IMR-90 (cell line): Measurements from ENCODE around the gene OR4F6. TPM values are rescaled to one million over a fixed set of nuclear protein-coding genes. Genes with fewer than 3 reads are reported as not detected.
"Not testable (repeated sequence)": the region's sequence is repeated elsewhere in the genome, so short reads cannot be mapped to it uniquely, and the experiment has no call there.

Source experiments
- ATAC-seq: fragments of 200-7000 bp; cut with Tn5 transposase; 2 replicates; pipeline ENCODE4 v1.9.1; 2020; ENCODE audit warnings: low read depth, mild to moderate bottlenecking, moderate library complexity
- BruUV-seq: library from RNA; stranded (reverse); fragments of 400-500 nt; replicated peaks from 2 replicates; lab custom pipeline; 2021; lab: Mats Ljungman, UMichigan
- CTCF ChIA-PET: fragments of 300-600 bp; formaldehyde crosslinking; extraction: SDS; loops from one replicate; lab custom pipeline; 2021; ENCODE audit warnings: antibody characterized with exemption; lab: Yijun Ruan, JAX
- POLR2A ChIA-PET: fragments of 300-600 bp; sonication (Branson Sonifier 250); formaldehyde crosslinking; loops from one replicate; lab custom pipeline; 2022; ENCODE audit warnings: antibody characterized with exemption; ENCODE audit not compliant: unreplicated experiment; lab: Charles Lee
- DNase-seq: peaks from one replicate; pipeline ENCODE4 v3.0.0; 2013
- H2AFZ ChIP-seq: replicated peaks from 2 replicates; pipeline ENCODE3; 2013; ENCODE audit warnings: low read length, mild to moderate bottlenecking; ENCODE audit not compliant: poor library complexity
- H2AK5ac ChIP-seq: 2 replicates; pipeline ENCODE4 v1.6.1; 2013; ENCODE audit warnings: low read depth, low read length, inconsistent platforms
- H2AK9ac ChIP-seq: replicated peaks from 2 replicates; pipeline ENCODE3; 2013; ENCODE audit warnings: mild to moderate bottlenecking, low read depth, low read length, moderate library complexity; ENCODE audit not compliant: poor library complexity
- H2BK120ac ChIP-seq: 2 replicates; pipeline ENCODE4 v1.6.1; 2013; ENCODE audit warnings: low read depth, low read length, inconsistent platforms
- H2BK15ac ChIP-seq: 3 replicates; pipeline ENCODE4 v1.6.1; 2013; ENCODE audit warnings: low read depth, low read length, inconsistent platforms
- H2BK20ac ChIP-seq: 2 replicates; pipeline ENCODE4 v1.6.1; 2013; ENCODE audit warnings: low read depth, mild to moderate bottlenecking, inconsistent platforms, low read length, moderate library complexity
- H2BK5ac ChIP-seq: 2 replicates; pipeline ENCODE4 v1.6.1; 2013; ENCODE audit warnings: mild to moderate bottlenecking, low read depth, low read length, inconsistent platforms; ENCODE audit not compliant: poor library complexity, severe bottlenecking
- H3K14ac ChIP-seq: replicated peaks from 2 replicates; pipeline ENCODE4 v1.6.1; 2013; ENCODE audit warnings: low read depth, low read length, inconsistent platforms
- H3K18ac ChIP-seq: 2 replicates; pipeline ENCODE4 v1.6.1; 2013; ENCODE audit warnings: low read depth, low read length, control low read depth
- H3K23ac ChIP-seq: 2 replicates; pipeline ENCODE4 v1.6.1; 2013; ENCODE audit warnings: low read depth, low read length, inconsistent platforms
- H3K27ac ChIP-seq: 2 replicates; pipeline ENCODE4 v1.5.1; 2013; ENCODE audit warnings: mild to moderate bottlenecking, control low read depth, low read length; ENCODE audit not compliant: insufficient read depth
- H3K27me3 ChIP-seq: 2 replicates; pipeline ENCODE4 v1.6.1; 2013; ENCODE audit warnings: low read length; ENCODE audit not compliant: control insufficient read depth, insufficient read depth
- H3K36me3 ChIP-seq: 2 replicates; pipeline ENCODE4 v1.6.1; 2013; ENCODE audit warnings: low read length, mixed read lengths; ENCODE audit not compliant: control insufficient read depth, insufficient read depth
- H3K4ac ChIP-seq: 2 replicates; pipeline ENCODE4 v1.6.1; 2013; ENCODE audit warnings: low read depth, low read length, inconsistent platforms
- H3K4me1 ChIP-seq: 2 replicates; pipeline ENCODE4 v1.6.1; 2013; ENCODE audit warnings: low read length, mixed read lengths; ENCODE audit not compliant: control insufficient read depth, insufficient read depth
- H3K4me2 ChIP-seq: 2 replicates; pipeline ENCODE4 v1.6.1; 2013; ENCODE audit warnings: low read depth, mild to moderate bottlenecking, control low read depth, low read length, moderate library complexity
- H3K4me3 ChIP-seq: 2 replicates; pipeline ENCODE4 v1.5.1; 2013; ENCODE audit warnings: low read depth, mild to moderate bottlenecking, control low read depth, low read length, moderate library complexity; ENCODE audit not compliant: insufficient read depth
- H3K56ac ChIP-seq: 2 replicates; pipeline ENCODE4 v1.6.1; 2013; ENCODE audit warnings: low read length, inconsistent platforms; ENCODE audit not compliant: insufficient read depth; ENCODE audit errors: extremely low read depth
- H3K79me1 ChIP-seq, 2 experiments: 2 replicates each; pipeline ENCODE4 v1.6.1; 2013; ENCODE audit warnings: low read length in 2 of 2, inconsistent platforms in 1 of 2, low read depth in 1 of 2
- H3K9ac ChIP-seq: 2 replicates; pipeline ENCODE4 v1.6.1; 2013; ENCODE audit warnings: low read depth, low read length, control low read depth
- H3K9me1 ChIP-seq: 2 replicates; pipeline ENCODE4 v1.6.1; 2013; ENCODE audit warnings: low read length, inconsistent platforms; ENCODE audit not compliant: insufficient read depth
- H3K9me3 ChIP-seq: 2 replicates; pipeline ENCODE4 v1.6.1; 2013; ENCODE audit warnings: low read length; ENCODE audit not compliant: control insufficient read depth, insufficient read depth
- H4K20me1 ChIP-seq: 2 replicates; pipeline ENCODE4 v1.6.1; 2013; ENCODE audit warnings: low read length, inconsistent platforms; ENCODE audit not compliant: insufficient read depth
- H4K5ac ChIP-seq: 2 replicates; pipeline ENCODE4 v1.6.1; 2013; ENCODE audit warnings: mild to moderate bottlenecking, low read depth, low read length, control low read depth
- H4K8ac ChIP-seq, 2 experiments: 2 replicates each; pipeline ENCODE4 v1.6.1; 2013; ENCODE audit warnings: low read depth in 2 of 2, low read length in 2 of 2, control low read depth in 1 of 2, inconsistent platforms in 1 of 2
- H4K91ac ChIP-seq: 2 replicates; pipeline ENCODE4 v1.6.1; 2013; ENCODE audit warnings: low read depth, low read length, inconsistent platforms; ENCODE audit not compliant: insufficient read depth
- BHLHE40 ChIP-seq: fragments of 150-350 bp; IDR thresholded peaks from 2 replicates; pipeline ENCODE4 v1.6.1; 2016; ENCODE audit warnings: mild to moderate bottlenecking, low read depth, low read length
- CEBPB ChIP-seq: IDR thresholded peaks from 2 replicates; pipeline ENCODE4 v1.6.1; 2012; ENCODE audit warnings: low read depth, low read length, improper control_type of control experiment
- CHD1 ChIP-seq: IDR thresholded peaks from 2 replicates; pipeline ENCODE4 v1.6.1; 2012; ENCODE audit warnings: low read depth, low read length, improper control_type of control experiment
- FOS ChIP-seq: fragments of 150-350 bp; IDR thresholded peaks from 2 replicates; pipeline ENCODE4 v1.6.1; 2016; ENCODE audit warnings: low read depth, low read length
- MAFK ChIP-seq: IDR thresholded peaks from 2 replicates; pipeline ENCODE4 v1.6.1; 2012; ENCODE audit warnings: low read depth, low read length, improper control_type of control experiment
- MAZ ChIP-seq: IDR thresholded peaks from 2 replicates; pipeline ENCODE4 v1.6.1; 2012; ENCODE audit warnings: low read depth, mild to moderate bottlenecking, low read length, improper control_type of control experiment, moderate library complexity, borderline replicate concordance
- MXI1 ChIP-seq: IDR thresholded peaks from 2 replicates; pipeline ENCODE4 v1.6.1; 2012; ENCODE audit warnings: low read depth, mild to moderate bottlenecking, low read length, moderate library complexity, borderline replicate concordance
- NFE2L2 ChIP-seq: fragments of 150-350 bp; IDR thresholded peaks from 2 replicates; pipeline ENCODE4 v1.6.1; 2016; ENCODE audit warnings: low read depth, mild to moderate bottlenecking, low read length
- POLR2A ChIP-seq: IDR thresholded peaks from 2 replicates; pipeline ENCODE4 v1.6.1; 2012; ENCODE audit warnings: mild to moderate bottlenecking, low read depth, low read length
- RFX5 ChIP-seq: IDR thresholded peaks from 2 replicates; pipeline ENCODE4 v1.8.0; 2012; ENCODE audit warnings: low read depth, mild to moderate bottlenecking, low read length, moderate library complexity
- SMC3 ChIP-seq: fragments of 150-350 bp; IDR thresholded peaks from 2 replicates; pipeline ENCODE4 v1.6.1; 2016; ENCODE audit warnings: low read depth, mild to moderate bottlenecking, antibody characterized with exemption, low read length, moderate library complexity
- WGBS, 2 experiments: methylation state at CpG; one replicate each; pipeline versions ENCODE4 v1.1.5 to v1.1.7; 2013; ENCODE audit warnings: missing lambda C conversion rate in 2 of 2; ENCODE audit not compliant: insufficient read length in 1 of 2; ENCODE audit errors: extremely low coverage in 2 of 2; 5-methylcytosine and 5-hydroxymethylcytosine counted together
- dilution Hi-C: fragments of 300-500 bp; cut with HindIII; formaldehyde crosslinking; loops from one replicate; pipeline ENCODE4 v1.14.3; 2018; ENCODE audit warnings: low sequenced_read_pairs; ENCODE audit not compliant: unreplicated experiment
- in situ Hi-C: fragments of 300-500 bp; cut with MboI; formaldehyde crosslinking; loops from 3 replicates; pipeline ENCODE4 v1.14.3; 2019; ENCODE audit warnings: low sequenced_read_pairs, inconsistent platforms, mixed read lengths
- intact Hi-C: fragments of 100-400 bp; cut with micrococcal nuclease; formaldehyde crosslinking; loops from 2 replicates; pipeline ENCODE4 v1.10.0; 2022
- polyA plus RNA-seq, 3 experiments: library from polyadenylated mRNA; depleted of rRNA; stranded (reverse); fragments of >200 nt; gene quantifications; 2 replicates each; pipeline ENCODE4 v1.2.3, GENCODE V29; 2012; ENCODE audit warnings: low replicate concordance in 1 of 3
- total RNA-seq: library from RNA; depleted of rRNA; stranded (reverse); fragments of >200 nt; gene quantifications from 2 replicates; pipeline ENCODE4 v1.2.3, GENCODE V29; 2012

OR4F6 gene
- total and polyA plus RNA-seq, 2 of the 4 experiments (the other 2 are of a cell fraction) = not detected

DNA sequence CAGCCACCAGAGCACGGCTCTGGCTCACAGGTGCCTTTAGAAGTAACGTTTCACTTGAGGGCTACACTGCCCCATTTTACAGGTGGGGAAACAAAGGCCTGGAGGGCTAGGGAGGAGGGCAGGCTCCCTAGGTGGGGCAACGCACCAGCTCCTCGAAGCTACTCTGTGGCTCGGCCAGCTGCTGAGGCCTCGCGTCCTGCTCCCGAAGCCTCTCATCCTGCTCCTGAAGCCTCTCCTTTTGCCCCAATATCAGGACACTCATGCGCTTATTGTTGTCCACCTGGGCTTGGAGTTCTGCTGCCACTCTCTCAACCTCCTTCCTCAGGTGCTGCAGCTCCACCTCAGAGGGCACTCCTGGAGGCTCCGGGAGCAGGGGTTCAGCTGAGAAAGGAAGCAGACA, 28.2 kb upstream of the OR4F6 start:
- no TSS peak for BruUV-seq
- no peak overlapping the region for H3K4me2 ChIP-seq
- no peak overlapping the region for H2BK5ac ChIP-seq
- no peaks in the 10 kb centered on the region for H3K36me3 ChIP-seq
- no peaks in the 10 kb centered on the region for H3K9me1 ChIP-seq
- ATAC-seq (no peak), DNase-seq (no peak)
- peaks cover 3% of the 10 kb centered on the region; the same call in 1 of the 2 replicates for H3K4me1 ChIP-seq
- intact Hi-C loops = no loop called here
- H3K27me3 ChIP-seq = peaks cover 5% of the 10 kb centered on the region
- H4K8ac ChIP-seq = no peak overlapping the region
- no peak overlapping the region for H2AK5ac ChIP-seq
- H2BK120ac ChIP-seq = no peak overlapping the region
- TF ChIP-seq POLR2A (no peak), MAFK (no peak), FOS (no peak), NFE2L2 (no peak), MAZ (no peak), RFX5 (no peak), CHD1 (no peak), SMC3 (no peak), BHLHE40 (no peak), MXI1 (no peak), CEBPB (no peak)
- ChIA-PET CTCF (no interaction called here), POLR2A (interaction anchor here (0.5 kb wide), 1 partner anchor 486 kb away, joined by 3 read pairs; no protein-coding TSS in a partner anchor)
- dilution Hi-C loops = no loop called here
- H3K18ac ChIP-seq = no peak overlapping the region
- H3K9ac ChIP-seq = no peak overlapping the region
- no peaks in the 10 kb centered on the region for H3K79me1 ChIP-seq
- H3K4ac ChIP-seq = no peak overlapping the region
- no peak overlapping the region for H3K27ac ChIP-seq
- H4K5ac ChIP-seq = no peak overlapping the region
- H2AK9ac ChIP-seq = no peak overlapping the region
- H3K14ac ChIP-seq = no peak overlapping the region
- H3K23ac ChIP-seq = no peak overlapping the region
- no peaks in the 10 kb centered on the region for H3K9me3 ChIP-seq
- H2BK15ac ChIP-seq = no peak overlapping the region
- H2BK20ac ChIP-seq = no peak overlapping the region
- no peak overlapping the region for H3K56ac ChIP-seq
- H2AFZ ChIP-seq = no peak overlapping the region
- no peak overlapping the region for H4K91ac ChIP-seq
- H3K4me3 ChIP-seq = no peak overlapping the region
- 94% methylated on average over 8 of the region's 10 CpGs; no CpG with 5 or more reads in 1 of the 2 experiments for WGBS, 2 experiments
- in situ Hi-C loops = no loop called here
- H4K20me1 ChIP-seq = no peaks in the 10 kb centered on the region

DNA sequence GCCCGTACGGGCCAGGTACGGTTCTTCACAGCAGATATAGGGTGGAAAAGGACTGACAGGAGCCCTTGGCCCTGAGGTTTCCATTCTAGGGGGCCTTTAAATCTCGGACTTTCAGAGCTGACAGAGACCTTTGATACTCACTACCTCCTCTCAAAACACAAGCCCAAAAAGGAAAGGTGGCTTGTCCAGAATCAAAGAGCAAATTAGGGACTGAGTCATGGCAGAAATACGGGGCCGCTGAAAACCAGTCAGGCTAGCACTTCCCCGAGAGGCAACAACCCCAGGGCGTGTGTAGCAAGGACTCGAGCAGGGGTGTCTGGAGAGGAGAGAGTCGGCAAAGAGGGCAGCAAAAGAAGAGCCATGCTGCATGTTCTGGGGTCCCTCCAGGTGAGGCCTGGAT, 24.7 kb upstream of the OR4F6 start:
- H3K4ac ChIP-seq, H3K18ac ChIP-seq, H2AK5ac ChIP-seq, H4K91ac ChIP-seq, H3K36me3 ChIP-seq, DNase-seq, H3K9ac ChIP-seq, BruUV-seq, H2BK15ac ChIP-seq, H3K9me3 ChIP-seq, H3K14ac ChIP-seq, H4K8ac ChIP-seq, H4K5ac ChIP-seq, H3K4me2 ChIP-seq, H2BK120ac ChIP-seq, CTCF ChIA-PET, dilution Hi-C loops, H2AK9ac ChIP-seq, H4K20me1 ChIP-seq, H3K27me3 ChIP-seq, H2BK5ac ChIP-seq, H3K4me1 ChIP-seq, H3K27ac ChIP-seq, H2AFZ ChIP-seq, H3K56ac ChIP-seq, POLR2A ChIA-PET, H3K23ac ChIP-seq, H3K9me1 ChIP-seq, intact Hi-C loops, H3K4me3 ChIP-seq, H2BK20ac ChIP-seq, H3K79me1 ChIP-seq, in situ Hi-C loops, ATAC-seq: not testable (repeated sequence)
- no CpG with 5 or more reads among the region's 10 CpGs for WGBS, 2 experiments
